H1 (cell line): Measurements from ENCODE around the gene FBLIM1. TPM values are rescaled to one million over a fixed set of nuclear protein-coding genes. Genes with fewer than 3 reads are reported as not detected.

Experiments used
- CBX8 ChIP-seq: fragments of 300-800, 300-1000 bp; sonication (generic); IDR thresholded peaks from 2 replicates; pipeline ENCODE4 v1.7.1; 2016; ENCODE audit warnings: low read depth, low read length, borderline replicate concordance
- CHD7 ChIP-seq: fragments of 300-600 bp; sonication (generic); IDR thresholded peaks from 2 replicates; pipeline ENCODE4 v1.7.1; 2012; ENCODE audit warnings: low read length, moderate library complexity, mild to moderate bottlenecking, inconsistent platforms; ENCODE audit not compliant: insufficient replicate concordance
- FOSL1 ChIP-seq: IDR thresholded peaks from 2 replicates; pipeline ENCODE4 v1.6.1; 2011; ENCODE audit warnings: mild to moderate bottlenecking, low read depth, low read length, moderate library complexity; ENCODE audit not compliant: insufficient read depth
- NANOG ChIP-seq: IDR thresholded peaks from 2 replicates; pipeline ENCODE4 v1.6.1; 2011; ENCODE audit warnings: low read length, low read depth, mild to moderate bottlenecking, inconsistent platforms; ENCODE audit not compliant: insufficient read depth, poor library complexity, severe bottlenecking
- POLR2A ChIP-seq, 2 experiments: IDR thresholded peaks; 1 replicate in 1 of 2; 2 replicates in 1 of 2; pipeline ENCODE4 v1.6.1; 2011; ENCODE audit warnings: low read depth in 2 of 2, low read length in 2 of 2, mild to moderate bottlenecking in 2 of 2; ENCODE audit errors: control extremely low read depth in 1 of 2
- POLR2AphosphoS5 ChIP-seq: IDR thresholded peaks from 2 replicates; pipeline ENCODE4 v1.6.1; 2011; ENCODE audit warnings: low read depth, low read length
- RAD21 ChIP-seq, 2 experiments: IDR thresholded peaks in 1 of 2; conservative IDR thresholded peaks in 1 of 2; 2 replicates each; pipeline ENCODE4 v1.6.1; 2011; ENCODE audit warnings: low read depth in 2 of 2, low read length in 2 of 2, improper control_type of control experiment in 1 of 2, inconsistent platforms in 1 of 2, mild to moderate bottlenecking in 1 of 2, moderate library complexity in 1 of 2
- SIRT6 ChIP-seq: IDR thresholded peaks from one replicate; pipeline ENCODE4 v1.7.1; 2012; ENCODE audit warnings: low read length, inconsistent platforms
- SP1 ChIP-seq: IDR thresholded peaks from 2 replicates; pipeline ENCODE4 v1.6.1; 2011; ENCODE audit warnings: low read depth, low read length
- polyA plus RNA-seq, 7 experiments: library from polyadenylated mRNA; depleted of rRNA in 3 of 7; stranded (reverse) in 5 of 7; unstranded in 2 of 7; fragments of >200 nt in 5 of 7; fragments of 200-250 nt in 2 of 7; gene quantifications; 1 replicate in 5 of 7; 2 replicates in 1 of 7; 4 replicates in 1 of 7; pipeline versions ENCODE4 v1.2.1 to v1.2.3, GENCODE V29; 2011 to 2013; ENCODE audit warnings: missing spikeins in 2 of 7, mixed read lengths in 2 of 7
- total RNA-seq: library from RNA; stranded (reverse); fragmentation: NEBNext Ultra II Directional; extraction: Animal tissue kit (Norgen Biotek cat#: 25700); gene quantifications from 2 replicates; pipeline ENCODE4 v1.2.1, GENCODE V29; 2021

The FBLIM1 gene
- total and polyA plus RNA-seq, 2 of the 8 experiments (the other 6 are each of a cell fraction or from before 2014, with no cell fraction given), result 66.6 to 66.7 TPM

GRCh38 chr1:15727021-15727420 is 31.6 kb upstream of the FBLIM1 start (continued):
- TF ChIP-seq CHD7 (no peak), RAD21 (IDR thresholded peaks at IDR 0.05 in 1 of 2, conservative IDR thresholded peaks at IDR 0.05 in 1 of 2; ENCODE audit: low read depth in 2 of 2, low read length in 2 of 2) (no peak), CBX8 (no peak), POLR2AphosphoS5 (no peak), SIRT6 (no peak), SP1 (no peak), NANOG (no peak), FOSL1 (no peak), POLR2A (IDR thresholded peaks at IDR 0.05; ENCODE audit: control extremely low read depth in 1 of 2, low read depth in 2 of 2, low read length in 2 of 2) (no peak)
